ENCODE measurements around the gene NR2C1.
"Not testable (repeated sequence)": the region's sequence is repeated elsewhere in the genome, so short reads cannot be mapped to it uniquely, and the experiment has no call there.

The NR2C1 gene

GRCh38 chr12:95003921-95004272 lies 69.5 kb downstream of the NR2C1 start:
- Mint-ChIP-seq H3K9me3 (peaks cover 11% of the 10 kb centered on the region), H3K4me3 (peak overlapping the region; percentile 89), H3K27ac (peak overlapping the region; percentile 93), H3K36me3 (ENCODE audit: low read depth) (peaks cover 26% of the 10 kb centered on the region), H3K4me1 (ENCODE audit: low read depth) (peaks cover 43% of the 10 kb centered on the region), H3K27me3 (no peaks in the 10 kb centered on the region)
- intact Hi-C loops (cut with micrococcal nuclease) = no loop called here

- Mint-ChIP-seq H3K4me1 (ENCODE audit: low read depth) (peaks cover 48% of the 10 kb centered on the region), H3K4me3 (peak within 1 kb of the TSS; percentile 89), H3K36me3 (ENCODE audit: low read depth) (peaks cover 30% of the 10 kb centered on the region), H3K27me3 (no peaks in the 10 kb centered on the region), H3K9me3 (peaks cover 11% of the 10 kb centered on the region), H3K27ac (peak within 1 kb of the TSS; percentile 93)
- intact Hi-C loops (cut with micrococcal nuclease) = no loop called here
These were observed 70.1 kb downstream of the NR2C1 start, which contains the start of gene NDUFA12 for GRCh38 chr12:95003213-95003920. Gene NDUFA12, minus strand, starts transcription at chr12:95003697. Its CDS starts 17 bp downstream, at chr12:95003680.

- Mint-ChIP-seq H3K27me3 (no peaks in the 10 kb centered on the region), H3K4me3 (peak overlapping the region; percentile 89), H3K36me3 (ENCODE audit: low read depth) (peaks cover 30% of the 10 kb centered on the region), H3K9me3 (peaks cover 11% of the 10 kb centered on the region), H3K4me1 (ENCODE audit: low read depth) (peaks cover 53% of the 10 kb centered on the region), H3K27ac (peak overlapping the region; percentile 93)
- intact Hi-C loops (cut with micrococcal nuclease) = no loop called here
These were observed 70.7 kb downstream of the NR2C1 start for GRCh38 chr12:95002754-95003153.

DNA sequence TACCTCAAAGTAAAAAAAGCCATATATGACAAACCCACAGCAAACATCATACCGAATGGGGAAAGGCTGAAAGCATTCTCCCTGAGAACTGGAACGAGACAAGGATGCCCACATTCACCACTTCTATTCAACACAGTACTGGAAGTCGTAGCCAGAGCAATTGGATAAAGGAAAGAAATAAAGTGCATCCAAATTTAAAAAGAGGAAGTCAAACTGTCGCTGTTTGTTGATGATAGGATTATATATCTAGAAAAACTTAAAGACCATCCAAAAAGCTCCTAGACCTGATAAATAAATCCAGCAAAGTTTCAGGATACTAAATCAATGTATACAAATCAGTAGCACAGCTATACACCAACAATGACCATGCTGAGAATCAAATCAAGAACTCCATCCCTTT lies 75.1 kb downstream of the NR2C1 start:
- Mint-ChIP-seq H3K27ac (no peak overlapping the region), H3K4me3 (no peak overlapping the region), H3K9me3 (no peaks in the 10 kb centered on the region), H3K36me3 (ENCODE audit: low read depth) (peaks cover 53% of the 10 kb centered on the region), H3K4me1 (ENCODE audit: low read depth) (peaks cover 32% of the 10 kb centered on the region), H3K27me3 (no peaks in the 10 kb centered on the region)
- intact Hi-C loops (cut with micrococcal nuclease) = no loop called here

DNA sequence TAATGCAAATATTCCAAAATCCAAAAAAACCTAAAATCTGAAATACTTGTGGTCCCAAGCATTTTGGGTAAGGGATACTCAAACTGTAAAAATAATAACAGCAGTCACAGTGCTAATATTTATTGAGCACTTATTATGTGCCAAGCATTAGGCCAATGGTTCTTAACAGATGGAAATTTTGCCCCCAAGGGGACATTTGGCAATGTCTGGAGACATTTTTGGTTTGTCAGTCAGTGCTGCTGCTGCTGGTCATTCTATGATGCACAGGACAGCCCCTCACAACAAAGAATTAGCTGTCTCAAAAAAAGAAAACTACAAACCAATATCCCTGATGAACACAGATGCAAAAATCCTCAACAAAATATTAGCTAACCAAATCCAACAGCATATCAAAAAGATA lies 75.7 kb downstream of the NR2C1 start:
- intact Hi-C loops (cut with micrococcal nuclease) = no loop called here
- Mint-ChIP-seq H3K36me3 (ENCODE audit: low read depth) (peaks cover 56% of the 10 kb centered on the region), H3K9me3 (no peaks in the 10 kb centered on the region), H3K27me3 (no peaks in the 10 kb centered on the region), H3K4me1 (ENCODE audit: low read depth) (peaks cover 28% of the 10 kb centered on the region), H3K27ac (no peak overlapping the region), H3K4me3 (no peak overlapping the region)

DNA sequence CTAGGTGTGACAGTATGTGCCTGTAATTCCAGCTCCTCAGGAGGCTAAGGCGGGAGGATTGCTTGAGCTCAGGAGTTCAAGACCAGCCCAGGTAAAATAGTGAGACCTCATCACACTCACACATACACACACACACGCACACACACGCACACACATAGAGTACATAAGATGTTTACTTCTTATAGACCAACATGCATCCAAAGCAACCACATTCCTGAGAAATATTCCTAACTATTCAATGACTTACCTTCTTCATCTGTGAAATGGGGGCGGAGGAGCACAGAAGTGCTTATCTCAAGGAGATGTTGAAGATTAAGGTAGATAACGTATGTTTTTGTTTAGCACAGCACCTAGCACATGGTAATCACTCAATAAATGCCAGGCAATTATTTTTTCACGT lies 76.4 kb downstream of the NR2C1 start:
- no peak overlapping the region for H3K27ac Mint-ChIP-seq
- peaks cover 24% of the 10 kb centered on the region for H3K4me1 Mint-ChIP-seq (ENCODE audit: low read depth)
- intact Hi-C loops (cut with micrococcal nuclease) = no loop called here
- no peaks in the 10 kb centered on the region for H3K9me3 Mint-ChIP-seq
- H3K4me3 Mint-ChIP-seq = no peak overlapping the region
- no peaks in the 10 kb centered on the region for H3K27me3 Mint-ChIP-seq
- H3K36me3 Mint-ChIP-seq (ENCODE audit: low read depth) = peaks cover 63% of the 10 kb centered on the region

DNA sequence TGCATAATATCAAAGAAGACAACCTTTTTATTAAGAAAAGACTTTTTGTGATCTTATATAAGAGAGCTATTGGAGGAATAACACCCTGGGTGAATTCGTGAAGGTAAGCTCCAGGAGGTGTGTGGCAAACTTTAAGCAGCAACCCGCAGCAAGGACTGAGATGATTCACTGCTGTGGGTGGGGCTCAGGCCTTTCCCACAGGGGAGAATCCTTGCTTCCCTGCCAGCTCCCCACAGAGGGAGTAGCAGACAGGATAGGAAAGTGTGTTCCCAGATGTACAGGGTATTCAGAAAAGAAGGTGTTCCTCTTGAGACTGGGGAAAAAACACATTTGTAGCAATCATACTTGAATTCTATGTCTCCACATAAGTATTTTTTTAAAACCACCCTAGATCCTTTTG lies 79.1 kb downstream of the NR2C1 start:
- Mint-ChIP-seq H3K4me3 (no peak overlapping the region), H3K36me3 (ENCODE audit: low read depth) (peaks cover 67% of the 10 kb centered on the region), H3K27me3 (no peaks in the 10 kb centered on the region), H3K27ac (no peak overlapping the region), H3K9me3 (no peaks in the 10 kb centered on the region), H3K4me1 (ENCODE audit: low read depth) (peaks cover 14% of the 10 kb centered on the region)
- intact Hi-C loops (cut with micrococcal nuclease) = no loop called here

DNA sequence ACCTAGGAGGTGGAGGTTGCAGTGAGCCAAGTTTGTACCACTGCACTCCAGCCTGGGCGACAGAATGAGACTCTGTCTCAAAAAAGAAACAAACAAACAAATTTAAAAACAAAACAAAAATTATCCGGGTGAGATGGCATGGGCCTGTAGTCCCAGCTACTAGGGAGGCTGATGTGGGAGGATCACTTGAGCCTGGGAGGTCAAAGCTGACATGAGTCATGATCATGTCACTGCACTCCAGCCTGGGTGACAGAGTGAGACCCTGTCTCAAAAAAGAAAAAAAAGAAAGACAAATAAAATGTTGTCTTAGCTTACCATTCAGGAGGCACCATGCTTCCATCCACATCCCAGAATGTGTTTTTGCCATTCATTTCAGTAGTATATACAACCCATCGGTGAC lies 79.6 kb downstream of the NR2C1 start:
- intact Hi-C loops (cut with micrococcal nuclease); H3K27ac Mint-ChIP-seq; H3K4me3 Mint-ChIP-seq; H3K27me3 Mint-ChIP-seq; H3K9me3 Mint-ChIP-seq: not testable (repeated sequence)
- H3K4me1 Mint-ChIP-seq (ENCODE audit: low read depth) = peaks cover 12% of the 10 kb centered on the region
- peaks cover 66% of the 10 kb centered on the region for H3K36me3 Mint-ChIP-seq (ENCODE audit: low read depth)

- Mint-ChIP-seq H3K9me3 (no peaks in the 10 kb centered on the region), H3K27me3 (no peaks in the 10 kb centered on the region), H3K4me1 (ENCODE audit: low read depth) (peaks cover 6% of the 10 kb centered on the region), H3K4me3 (no peak overlapping the region), H3K27ac (no peak overlapping the region), H3K36me3 (ENCODE audit: low read depth) (peaks cover 64% of the 10 kb centered on the region)
- intact Hi-C loops (cut with micrococcal nuclease) = no loop called here
These were observed 83.2 kb downstream of the NR2C1 start for GRCh38 chr12:94990222-94990621.

DNA sequence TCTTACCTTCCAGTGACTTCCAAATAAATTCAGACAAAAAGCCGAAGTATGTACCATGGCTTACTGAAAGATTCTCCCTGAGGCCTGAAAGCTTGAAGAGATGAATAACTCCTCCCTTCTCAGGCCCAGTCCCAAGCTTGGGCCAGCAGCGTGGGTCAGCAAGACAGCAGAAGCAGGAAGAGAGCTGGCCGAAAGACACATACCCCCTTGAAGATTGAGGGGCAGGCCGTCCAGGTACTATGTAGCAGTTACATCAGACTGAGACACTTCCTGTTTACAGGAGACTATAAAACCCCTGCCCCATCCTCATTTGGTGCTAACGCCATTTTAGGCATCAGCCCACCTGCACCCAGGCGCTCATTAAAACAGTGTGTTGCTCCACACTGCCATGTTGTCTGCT lies 84.9 kb downstream of the NR2C1 start:
- Mint-ChIP-seq H3K9me3 (no peaks in the 10 kb centered on the region), H3K27me3 (no peaks in the 10 kb centered on the region), H3K4me1 (ENCODE audit: low read depth) (peaks cover 11% of the 10 kb centered on the region), H3K27ac (no peak overlapping the region), H3K36me3 (ENCODE audit: low read depth) (peaks cover 69% of the 10 kb centered on the region), H3K4me3 (no peak overlapping the region)
- intact Hi-C loops (cut with micrococcal nuclease) = no loop called here

GRCh38 chr12:94987801-94988200 lies 85.6 kb downstream of the NR2C1 start:
- Mint-ChIP-seq H3K27ac (no peak overlapping the region), H3K27me3 (no peaks in the 10 kb centered on the region), H3K4me3 (no peak overlapping the region), H3K4me1 (ENCODE audit: low read depth) (peaks cover 15% of the 10 kb centered on the region), H3K9me3 (no peaks in the 10 kb centered on the region), H3K36me3 (ENCODE audit: low read depth) (peaks cover 69% of the 10 kb centered on the region)
- intact Hi-C loops (cut with micrococcal nuclease) = no loop called here

GRCh38 chr12:94987076-94987669 lies 86.2 kb downstream of the NR2C1 start:
- no peaks in the 10 kb centered on the region for H3K9me3 Mint-ChIP-seq
- intact Hi-C loops (cut with micrococcal nuclease) = no loop called here
- H3K4me3 Mint-ChIP-seq = no peak overlapping the region
- H3K27me3 Mint-ChIP-seq = no peaks in the 10 kb centered on the region
- H3K36me3 Mint-ChIP-seq (ENCODE audit: low read depth) = peaks cover 69% of the 10 kb centered on the region
- peaks cover 16% of the 10 kb centered on the region for H3K4me1 Mint-ChIP-seq (ENCODE audit: low read depth)
- H3K27ac Mint-ChIP-seq = no peak overlapping the region

- H3K4me1 Mint-ChIP-seq (ENCODE audit: low read depth) = peaks cover 16% of the 10 kb centered on the region
- H3K4me3 Mint-ChIP-seq; H3K9me3 Mint-ChIP-seq; H3K27ac Mint-ChIP-seq; H3K27me3 Mint-ChIP-seq; intact Hi-C loops (cut with micrococcal nuclease): not testable (repeated sequence)
- peaks cover 66% of the 10 kb centered on the region for H3K36me3 Mint-ChIP-seq (ENCODE audit: low read depth)
These were observed 88.3 kb downstream of the NR2C1 start for GRCh38 chr12:94985099-94985498.

GRCh38 chr12:94983321-94983720 lies 90.1 kb downstream of the NR2C1 start:
- intact Hi-C loops (cut with micrococcal nuclease) = no loop called here
- Mint-ChIP-seq H3K36me3 (ENCODE audit: low read depth) (peaks cover 59% of the 10 kb centered on the region), H3K4me3 (no peak overlapping the region), H3K4me1 (ENCODE audit: low read depth) (peaks cover 10% of the 10 kb centered on the region), H3K9me3 (no peaks in the 10 kb centered on the region), H3K27me3 (no peaks in the 10 kb centered on the region), H3K27ac (peak overlapping the region; percentile 4)

DNA sequence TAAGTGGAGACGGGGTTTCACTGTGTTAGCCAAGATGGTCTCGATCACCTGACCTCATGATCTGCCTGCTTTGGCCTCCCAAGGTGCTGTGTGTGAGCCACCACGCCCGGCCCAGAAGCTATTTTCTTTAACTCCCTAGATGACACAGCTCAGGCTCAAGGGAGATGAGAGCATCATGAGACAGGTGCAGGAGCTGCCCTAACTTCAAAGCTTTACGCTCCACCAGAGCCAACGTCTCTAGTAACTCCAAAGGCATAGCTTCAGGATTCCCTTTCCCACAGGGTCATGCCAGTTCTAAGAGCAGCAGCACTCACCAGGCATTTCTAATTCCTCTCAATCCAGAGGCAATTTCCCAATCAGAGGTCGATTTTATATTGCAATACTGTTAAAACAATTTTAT lies 91.0 kb downstream of the NR2C1 start:
- intact Hi-C loops (cut with micrococcal nuclease) = no loop called here
- H3K36me3 Mint-ChIP-seq (ENCODE audit: low read depth) = peaks cover 62% of the 10 kb centered on the region
- peak overlapping the region; percentile 4 for H3K27ac Mint-ChIP-seq
- H3K4me3 Mint-ChIP-seq = no peak overlapping the region
- H3K27me3 Mint-ChIP-seq = no peaks in the 10 kb centered on the region
- H3K4me1 Mint-ChIP-seq (ENCODE audit: low read depth) = peaks cover 17% of the 10 kb centered on the region
- no peaks in the 10 kb centered on the region for H3K9me3 Mint-ChIP-seq
